ENCODE results near the gene SNTA1.
"Not testable (repeated sequence)": the region's sequence is repeated elsewhere in the genome, so short reads cannot be mapped to it uniquely, and the experiment has no call there.

SNTA1 gene

DNA sequence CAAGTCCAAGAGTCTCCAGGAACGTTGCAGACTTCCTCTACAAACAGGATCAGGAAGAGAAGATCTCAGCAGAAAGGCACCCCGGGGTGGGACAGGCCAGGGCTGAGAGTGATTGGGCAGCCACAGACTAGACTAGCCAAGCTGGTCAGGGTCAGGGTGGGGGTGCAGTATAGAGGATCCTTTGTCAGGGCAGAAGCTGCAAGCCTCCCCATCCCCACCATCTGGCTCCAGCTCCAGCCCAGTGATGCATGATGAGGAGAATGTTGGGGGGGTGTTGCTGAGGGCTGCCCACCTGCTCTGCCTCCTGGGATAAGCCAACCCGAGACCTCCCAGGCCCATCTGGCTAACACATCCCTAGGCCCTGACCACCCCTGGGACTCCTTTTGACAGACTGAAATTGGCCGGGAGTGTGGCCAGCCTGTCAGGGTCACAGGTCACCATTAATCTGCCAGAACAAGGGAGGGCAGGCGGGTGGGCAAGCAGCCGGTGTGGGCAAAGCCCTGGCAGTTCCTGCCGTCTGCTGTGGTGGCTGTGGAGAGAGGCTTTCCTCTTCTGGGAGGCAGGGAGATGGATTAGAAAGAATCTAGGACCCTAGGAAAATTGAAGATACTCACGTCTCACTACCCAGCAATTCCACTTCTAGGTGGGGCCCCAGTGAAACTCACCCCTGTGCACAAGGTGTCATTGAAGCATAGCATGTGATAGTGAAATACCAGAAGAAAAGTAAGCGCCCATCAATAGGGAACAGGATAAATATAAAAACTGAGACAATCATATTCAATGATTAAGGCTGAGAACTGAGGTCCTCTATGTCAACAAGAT lies 22.1 kb upstream of the SNTA1 start:
- DNase-seq (ENCODE audit: low spot score), result no peak

DNA sequence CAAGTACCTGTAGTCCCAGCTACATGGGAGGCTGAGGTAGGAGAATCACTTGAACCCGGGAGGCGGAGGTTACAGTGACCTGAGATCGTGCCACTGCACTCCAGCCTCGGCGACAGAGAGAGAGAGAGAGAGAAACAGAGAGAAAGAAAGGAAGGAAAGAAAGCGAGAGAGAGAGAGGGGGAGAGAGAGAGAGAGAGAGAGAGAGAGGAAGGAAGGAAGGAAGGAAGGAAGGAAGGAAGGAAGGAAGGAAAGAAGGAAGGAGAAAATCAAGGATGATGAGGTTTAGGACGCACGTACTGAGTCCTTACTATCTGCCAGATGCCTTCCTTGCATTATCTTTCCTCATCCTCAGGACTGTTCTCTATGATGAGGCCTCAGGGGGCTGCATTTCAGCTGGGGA lies 21.2 kb upstream of the SNTA1 start:
- not testable (repeated sequence) for DNase-seq (ENCODE audit: low spot score)

DNA sequence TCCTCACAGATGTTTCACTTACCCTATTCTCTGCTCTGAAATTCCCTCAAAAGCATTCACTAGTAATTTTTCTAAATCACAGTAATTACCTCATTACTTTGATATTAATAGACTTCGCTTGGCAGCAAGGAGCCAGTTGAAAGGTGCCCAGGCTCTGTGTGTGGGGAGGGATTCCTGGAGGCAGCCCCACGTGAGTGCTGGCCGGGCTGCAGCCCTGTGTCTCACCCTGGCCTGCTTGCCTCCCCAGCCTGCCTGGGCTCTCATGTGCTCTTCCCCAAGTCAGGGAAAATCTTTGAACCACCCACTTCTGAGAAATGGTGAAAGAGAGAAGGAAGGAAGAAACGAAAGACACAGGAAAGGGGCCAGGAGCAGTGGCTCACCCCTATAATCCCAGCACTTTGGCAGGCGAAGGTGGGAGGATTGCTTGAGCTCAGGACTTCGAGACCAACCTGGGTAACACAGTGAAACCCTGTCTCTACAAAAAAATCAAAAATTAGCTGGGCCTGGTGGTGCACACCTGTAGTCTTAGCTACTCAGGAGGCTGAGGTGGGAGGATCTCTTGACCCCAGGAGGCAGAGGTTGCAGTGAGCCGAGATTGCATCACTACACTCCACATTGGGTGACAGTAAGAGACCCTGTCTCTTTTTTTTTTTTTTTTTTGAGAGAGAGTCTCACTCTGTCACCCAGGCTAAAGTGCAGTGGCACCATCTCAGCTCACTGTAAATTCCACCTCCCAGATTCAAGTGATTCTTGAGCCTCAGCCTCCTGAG lies 20.0 kb upstream of the SNTA1 start:
- DNase-seq (ENCODE audit: low spot score), result no peak

DNA sequence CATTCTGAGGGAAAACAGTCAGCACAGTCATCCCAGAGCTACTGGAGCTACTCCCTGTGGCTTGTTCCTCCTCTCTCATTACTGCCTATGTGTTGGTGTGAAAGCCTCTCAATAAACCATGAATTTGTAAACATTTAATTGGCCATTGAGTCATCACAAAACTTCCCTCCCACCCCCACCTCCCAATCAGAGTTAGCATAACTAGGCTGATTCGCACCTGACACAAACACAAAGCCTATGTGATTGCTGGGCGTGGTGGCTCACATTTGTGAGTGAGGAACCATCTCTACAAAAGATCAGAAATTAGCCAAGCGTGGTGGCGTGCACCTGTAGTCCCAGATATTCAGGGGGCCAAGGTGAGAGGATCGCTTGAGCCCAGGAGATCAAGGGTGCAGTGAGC lies 17.1 kb upstream of the SNTA1 start:
- DNase-seq (ENCODE audit: low spot score), result no peak

DNA sequence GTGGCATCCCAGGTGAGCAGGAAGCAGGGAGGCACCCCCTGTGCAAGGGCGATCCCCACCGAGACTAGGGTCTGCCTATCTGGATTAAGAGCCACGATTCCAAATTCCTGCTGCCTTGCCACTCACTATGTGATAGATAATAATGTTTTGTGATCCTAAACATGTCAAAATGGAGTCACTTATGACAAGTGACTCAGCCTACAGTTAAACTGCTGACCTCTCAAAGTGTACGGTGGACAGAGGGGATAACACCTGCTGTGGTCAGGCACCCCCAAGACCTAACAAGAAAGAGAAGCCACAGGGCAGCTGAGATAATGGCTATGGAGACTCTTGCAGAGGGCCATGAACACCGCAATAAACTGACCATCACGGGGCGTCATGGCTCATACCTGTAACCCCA lies 16.0 kb upstream of the SNTA1 start:
- DNase-seq (ENCODE audit: low spot score), result no peak

DNA sequence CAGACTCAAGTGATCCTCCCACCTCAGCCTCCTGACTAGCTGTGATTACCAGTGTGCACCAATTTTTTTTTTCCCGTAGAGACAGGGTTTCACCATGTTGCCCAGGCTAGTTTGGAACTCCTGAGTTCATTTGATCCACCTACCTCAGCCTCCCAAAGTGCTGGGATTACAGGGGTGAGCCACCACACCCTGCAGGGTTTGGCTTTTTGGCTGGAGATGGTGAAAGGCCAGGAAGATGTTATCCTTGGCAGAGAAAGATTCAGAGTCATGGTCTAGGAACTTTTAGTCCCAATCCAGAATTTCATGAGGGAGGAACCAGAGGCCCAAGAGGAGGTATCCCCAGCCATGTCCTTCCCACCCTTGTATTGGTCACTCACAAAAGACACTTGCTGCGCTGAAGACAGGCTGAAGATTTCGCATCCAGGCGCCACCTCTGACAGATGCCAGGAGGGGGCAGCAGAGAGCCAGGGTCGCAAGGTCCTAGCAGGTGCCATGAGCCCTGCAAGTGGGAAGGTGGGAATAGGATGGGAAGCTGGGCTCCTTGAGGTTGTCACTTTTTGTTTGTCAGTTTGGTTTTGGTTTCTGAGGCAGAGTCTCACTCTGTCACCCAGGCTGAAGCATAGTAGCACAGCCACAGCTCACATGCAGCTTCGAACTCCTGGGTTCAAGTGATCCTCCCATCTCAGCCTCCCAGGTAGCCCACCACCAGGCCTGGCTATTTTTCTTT lies 13.5 kb upstream of the SNTA1 start:
- peak; percentile 90 for DNase-seq (ENCODE audit: low spot score)

DNA sequence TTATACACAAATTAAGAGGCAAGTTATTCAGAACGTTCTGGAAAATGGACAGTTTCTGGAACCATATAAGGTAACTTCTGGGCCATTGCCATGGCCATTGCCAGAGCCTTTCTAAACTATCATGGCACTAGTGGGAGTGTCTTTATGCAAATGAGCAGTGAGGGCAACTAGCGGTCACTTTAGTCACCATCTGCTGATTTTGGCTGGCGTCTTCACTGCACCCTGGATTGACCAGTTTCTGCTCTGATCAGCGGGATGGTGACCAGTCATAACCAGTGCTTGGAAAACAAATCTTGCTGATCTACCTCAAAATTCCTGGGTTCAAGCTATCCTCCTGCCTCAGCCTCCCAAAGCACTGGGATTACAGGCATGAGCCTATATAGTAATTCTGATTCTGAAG lies 7.3 kb upstream of the SNTA1 start:
- DNase-seq (ENCODE audit: low spot score), result no peak

DNA sequence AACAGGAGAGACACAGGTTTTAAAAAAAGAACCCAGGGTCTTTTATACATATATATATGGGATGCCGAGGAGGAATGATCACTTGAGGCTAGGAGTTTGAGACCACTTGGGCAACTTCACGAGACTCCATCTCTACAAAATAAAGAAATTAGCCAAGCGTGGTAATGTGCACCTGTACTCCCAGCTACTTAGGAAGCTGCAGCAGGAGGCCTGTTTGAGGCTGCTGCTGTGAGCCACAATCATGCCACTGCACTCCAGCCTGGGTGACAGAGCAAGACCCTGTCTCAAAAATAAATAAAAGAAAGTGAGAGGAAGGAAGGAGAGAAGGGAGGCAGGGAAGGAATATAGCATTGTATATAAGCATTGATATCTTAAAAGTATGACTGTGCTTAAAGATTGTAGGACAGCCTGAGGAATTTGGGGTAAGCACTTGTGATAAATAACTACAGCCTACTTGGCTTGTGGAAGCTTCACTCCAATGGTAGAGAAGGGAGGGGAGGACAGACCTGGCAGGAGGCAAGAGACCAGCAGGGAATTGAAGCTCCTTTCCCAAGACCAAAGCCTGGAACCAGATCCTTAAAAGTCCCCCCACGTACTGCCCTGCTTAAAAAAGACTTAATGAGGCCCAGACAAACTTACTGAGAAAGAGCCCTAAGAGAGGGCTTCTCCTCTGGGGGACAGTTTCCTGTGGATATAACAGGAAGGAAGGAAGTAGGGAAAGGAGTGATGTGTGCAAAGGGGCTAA lies 2.5 kb upstream of the SNTA1 start:
- DNase-seq (ENCODE audit: low spot score), result no peak

DNA sequence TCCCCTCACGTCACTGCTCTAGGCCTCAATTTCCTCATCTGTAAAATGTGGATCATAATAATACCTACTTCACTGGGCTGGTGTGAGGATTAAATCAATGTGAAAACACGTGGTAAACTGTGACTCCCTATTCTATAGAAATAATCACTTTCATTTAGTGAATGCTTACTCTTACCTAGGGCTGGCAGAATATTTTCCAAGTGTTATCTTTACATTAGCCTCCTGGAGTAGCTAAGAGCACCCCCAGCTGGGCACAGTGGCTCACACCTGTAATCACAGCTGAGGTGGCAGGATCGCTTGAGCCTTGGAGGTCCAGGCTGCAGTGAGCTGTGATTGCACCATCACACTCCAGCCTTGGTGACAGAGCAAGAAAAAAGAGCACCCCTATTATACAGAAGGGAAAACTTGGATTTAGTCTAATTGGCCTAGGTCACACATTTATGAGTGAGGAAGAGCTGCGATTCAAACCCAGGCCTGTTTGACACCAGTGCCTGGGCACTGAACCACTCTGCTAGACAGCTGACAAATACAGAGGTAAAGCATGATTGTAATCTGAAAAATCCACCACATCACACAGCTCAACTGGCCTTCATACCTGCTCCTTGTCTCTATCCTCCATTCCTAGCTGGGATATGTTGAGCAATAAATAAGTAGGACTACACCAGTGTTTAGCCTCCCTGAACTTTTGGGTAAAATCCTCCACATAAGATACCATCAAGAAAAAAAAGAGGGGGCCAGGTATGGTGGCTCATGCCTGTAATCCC lies 1.4 kb upstream of the SNTA1 start:
- no peak for DNase-seq (ENCODE audit: low spot score)

DNA sequence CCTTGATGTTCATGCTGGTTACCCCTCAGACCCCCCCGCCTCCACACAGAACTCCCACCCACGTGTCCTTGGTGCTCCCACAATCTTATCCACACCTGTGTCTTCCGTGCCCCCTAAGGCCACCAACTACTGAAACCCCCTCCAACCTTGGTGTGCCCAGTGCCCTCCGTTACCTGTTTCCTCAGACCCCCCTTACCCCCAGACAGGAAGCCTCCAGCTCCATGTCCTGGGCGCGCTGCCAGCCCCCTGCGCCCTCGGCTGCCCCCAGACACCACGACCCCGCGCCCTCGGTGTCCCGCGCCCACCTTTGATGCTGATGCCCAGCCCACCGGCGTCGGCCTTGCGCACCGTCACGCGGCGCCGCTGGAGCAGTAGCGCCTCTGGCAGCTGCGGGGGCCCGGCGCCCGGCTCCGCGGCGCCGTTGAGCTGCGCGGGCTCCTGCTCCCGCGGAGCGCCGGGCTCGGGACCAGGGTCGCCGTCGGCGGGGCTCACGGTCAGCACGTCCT lies 504 bp downstream of the SNTA1 start:
- DNase-seq (ENCODE audit: low spot score), result no peak

DNA sequence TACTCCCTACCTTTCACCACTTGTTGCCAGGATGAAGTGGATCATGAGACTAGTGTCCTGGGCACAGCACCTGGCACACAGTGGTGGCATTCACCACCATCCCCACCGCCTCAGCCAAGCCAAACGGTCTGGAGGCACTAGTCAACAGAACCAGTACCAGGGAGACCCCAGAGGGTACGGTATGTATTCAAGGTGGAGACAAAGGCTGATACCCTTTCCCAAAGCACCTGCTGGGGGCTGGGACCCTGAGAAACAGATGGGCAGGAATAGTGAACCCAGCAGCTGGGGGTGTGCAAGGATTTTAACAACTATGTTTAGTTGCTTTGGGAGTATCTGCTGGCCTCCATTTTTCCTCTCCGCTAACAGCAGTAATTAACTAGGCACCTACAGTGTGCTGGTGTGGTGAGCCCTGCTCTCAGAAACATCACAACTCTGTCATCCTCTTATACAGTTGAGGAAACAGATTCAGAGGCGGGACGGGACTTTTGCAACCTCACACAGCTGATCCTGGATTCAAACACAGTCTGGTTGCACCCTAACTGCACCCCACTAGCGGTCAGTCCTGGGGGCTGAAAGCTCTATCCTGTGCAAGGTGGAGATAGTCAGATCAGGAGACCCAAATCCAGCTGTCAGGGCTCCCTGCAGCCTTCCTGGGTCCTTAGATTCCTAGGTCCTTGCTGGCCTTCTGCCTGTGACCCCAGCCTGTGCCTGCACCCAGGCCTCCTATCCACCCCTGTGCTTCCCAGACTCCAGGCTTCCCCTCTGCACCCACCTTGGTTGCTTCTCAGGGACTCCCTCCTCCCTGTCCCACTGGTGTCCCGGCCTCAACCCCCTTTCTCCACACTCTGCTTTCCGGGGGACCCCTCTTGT lies 1.2 kb downstream of the SNTA1 start:
- DNase-seq (ENCODE audit: low spot score), result no peak

DNA sequence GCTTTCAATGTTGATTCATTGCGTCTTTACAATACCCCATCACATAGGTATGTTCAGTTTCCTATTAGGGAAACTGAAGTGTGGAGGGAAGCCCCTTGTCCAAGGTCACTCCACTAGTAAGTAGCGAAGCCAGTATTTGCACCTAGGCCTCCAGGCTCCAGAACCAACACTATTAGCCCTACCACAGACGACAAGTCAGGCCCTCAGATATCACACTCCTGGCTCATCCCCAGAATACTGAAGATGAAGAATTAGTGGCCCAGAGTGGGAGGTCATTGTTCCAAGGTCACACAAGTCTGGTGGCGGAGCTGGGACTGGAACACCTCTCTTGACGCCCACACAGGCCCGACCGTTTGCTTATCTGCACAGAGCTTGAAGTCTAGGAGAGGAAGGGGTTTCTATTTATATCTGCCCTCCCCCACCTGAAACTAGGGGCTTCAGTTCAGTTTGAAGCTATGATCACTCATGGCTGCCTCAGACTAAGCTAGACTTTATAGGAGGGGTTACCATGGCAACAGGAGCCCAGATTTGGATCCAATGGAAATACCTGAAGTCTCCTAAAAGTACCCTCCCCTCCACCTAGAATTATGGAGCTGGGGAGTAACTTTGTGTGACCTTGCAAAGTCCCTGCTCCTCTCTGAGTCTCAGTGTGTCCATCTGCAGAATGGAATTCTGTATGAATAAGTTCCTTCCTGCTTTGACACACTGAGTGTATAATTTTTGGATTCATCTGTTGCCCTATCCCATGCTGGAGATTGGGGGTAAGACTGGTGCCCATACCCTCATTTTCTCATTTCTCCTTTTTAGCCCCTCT lies 2.2 kb downstream of the SNTA1 start:
- DNase-seq (ENCODE audit: low spot score), result no peak

DNA sequence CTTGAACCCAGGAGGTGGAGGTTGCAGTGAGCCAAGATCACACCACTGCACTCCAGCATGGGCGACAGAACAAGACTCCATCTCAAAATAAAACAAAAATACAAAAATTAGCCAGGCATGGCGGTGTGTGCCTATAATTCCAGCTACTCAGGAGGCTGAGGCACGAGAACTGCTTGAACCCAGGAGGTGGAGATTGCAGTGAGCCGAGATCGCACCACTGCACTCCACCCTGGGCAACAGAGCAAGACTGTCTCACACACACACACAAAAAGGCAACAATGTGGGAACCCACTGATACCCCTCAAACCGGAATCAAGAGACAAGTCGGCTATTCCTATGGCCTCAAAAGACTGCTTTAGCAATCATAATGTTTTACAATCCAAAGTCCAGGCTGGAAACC lies 3.0 kb downstream of the SNTA1 start:
- DNase-seq (ENCODE audit: low spot score), result not testable (repeated sequence)

DNA sequence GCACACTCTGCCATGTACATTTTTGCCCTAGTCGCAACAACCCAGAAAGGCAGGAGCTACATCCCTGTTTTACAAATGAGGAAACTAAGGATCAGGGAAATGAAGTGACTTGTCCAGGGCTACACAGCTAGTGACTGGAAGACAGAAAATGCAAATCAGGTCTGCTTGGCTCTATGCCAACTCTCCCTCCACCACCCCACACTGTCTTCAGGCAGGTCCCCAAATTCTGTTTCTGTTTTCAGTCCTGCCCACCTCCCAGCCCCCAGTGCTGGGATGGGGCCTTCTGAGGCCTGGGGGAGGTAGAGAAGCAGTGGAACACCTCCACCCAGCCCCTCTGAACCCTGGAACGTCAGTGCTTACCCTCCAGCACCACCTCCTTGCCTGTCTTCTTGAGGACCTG lies 5.1 kb downstream of the SNTA1 start:
- DNase-seq (ENCODE audit: low spot score), result no peak

DNA sequence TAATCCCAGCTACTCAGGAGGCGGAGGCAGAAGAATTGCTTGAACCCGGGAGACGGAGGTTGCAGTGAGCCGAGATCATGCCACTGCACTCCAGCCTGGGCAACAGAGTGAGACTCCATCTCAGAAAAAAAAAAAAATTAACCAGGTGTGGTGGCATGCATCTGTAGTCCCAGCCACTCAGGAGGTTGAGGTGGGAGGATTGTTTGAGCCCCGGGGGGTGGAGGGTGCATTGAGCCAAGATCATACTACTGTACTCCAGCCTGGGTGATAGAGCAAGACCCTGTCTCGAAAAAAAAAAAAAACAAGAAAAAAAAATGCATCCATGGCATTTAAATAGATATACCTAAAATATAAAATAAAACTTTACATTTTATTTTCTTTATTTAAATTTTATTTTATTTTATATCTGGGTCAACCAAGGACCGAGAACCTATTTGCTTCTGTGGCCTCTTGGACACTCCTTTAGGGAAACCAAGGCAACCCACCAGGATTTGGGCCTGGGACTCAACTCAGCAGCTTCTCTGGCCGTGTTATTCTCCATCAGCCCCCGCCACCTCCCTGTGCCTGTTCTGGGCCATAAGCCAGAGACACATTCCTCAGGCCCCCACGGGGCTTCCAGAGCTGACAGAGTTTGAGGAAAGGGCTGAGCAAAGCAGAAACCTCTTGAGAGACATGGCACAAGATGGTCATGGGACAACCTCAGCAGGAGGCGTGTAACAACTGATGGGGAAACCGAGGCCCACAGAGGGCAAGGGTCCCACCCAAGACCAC lies 6.2 kb downstream of the SNTA1 start:
- no peak for DNase-seq (ENCODE audit: low spot score)

DNA sequence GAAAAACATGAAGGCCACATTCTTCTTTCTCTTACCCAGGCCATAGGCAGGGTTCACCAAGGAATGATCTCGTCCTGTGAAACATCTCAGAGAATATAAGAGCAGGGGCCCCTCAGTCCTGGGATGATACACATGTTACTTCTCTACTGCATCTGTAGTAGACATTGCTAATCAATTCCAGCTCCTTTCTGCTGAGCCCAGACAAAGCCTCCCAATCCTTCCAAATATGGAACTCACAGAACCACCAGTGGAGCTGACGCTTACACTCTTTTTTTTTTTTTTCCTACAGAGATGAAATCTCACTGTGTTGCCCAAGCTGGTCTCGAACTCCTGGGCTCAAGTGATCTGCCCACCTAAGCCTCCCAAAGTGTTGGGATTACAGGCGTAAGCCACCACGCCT lies 9.1 kb downstream of the SNTA1 start:
- DNase-seq (ENCODE audit: low spot score), result no peak

DNA sequence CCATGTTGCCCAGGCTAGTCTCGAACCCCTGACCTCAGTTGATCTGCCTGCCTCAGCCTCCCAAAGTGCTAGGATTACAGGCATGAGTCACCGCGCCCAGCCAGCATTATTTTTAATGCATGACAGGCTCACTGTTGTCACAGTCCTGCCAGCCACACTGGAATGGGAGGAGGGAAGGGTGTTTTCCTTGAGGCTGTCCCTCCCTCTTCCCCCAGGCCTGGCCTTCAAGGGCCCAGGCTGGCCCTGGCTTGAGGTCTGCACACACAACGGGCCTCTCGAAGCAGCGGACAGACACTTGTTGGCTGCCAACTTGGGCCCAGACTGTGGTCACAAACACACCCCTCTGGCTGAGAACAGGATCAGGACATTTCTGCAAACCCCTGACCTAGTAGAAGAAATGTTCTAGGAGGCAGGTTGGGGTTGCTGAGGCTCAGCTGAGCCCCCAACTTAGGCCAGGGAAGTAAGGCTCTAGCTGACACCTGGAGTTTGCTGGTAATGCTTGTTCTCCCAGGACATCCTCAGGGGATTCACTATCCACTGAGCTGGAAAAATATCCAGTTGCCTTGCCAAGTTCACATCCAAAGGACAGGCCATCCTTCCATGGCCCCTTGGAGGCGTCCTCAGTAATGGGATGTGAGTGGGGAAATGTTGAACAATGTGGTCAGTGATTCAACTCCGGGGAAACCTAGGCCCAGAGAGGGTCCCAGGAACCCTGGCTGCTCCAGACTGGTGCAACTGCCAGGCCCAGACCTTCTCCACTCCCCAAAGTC lies 9.9 kb downstream of the SNTA1 start:
- DNase-seq (ENCODE audit: low spot score), result no peak

All from HuH-7 (cell line).